ENCODE results near the gene PCSK4.
A peak's percentile ranks its signal among the peaks of the same experiment; 100 is the strongest.
"Not testable (repeated sequence)": the region's sequence is repeated elsewhere in the genome, so short reads cannot be mapped to it uniquely, and the experiment has no call there.

Gene PCSK4

DNA sequence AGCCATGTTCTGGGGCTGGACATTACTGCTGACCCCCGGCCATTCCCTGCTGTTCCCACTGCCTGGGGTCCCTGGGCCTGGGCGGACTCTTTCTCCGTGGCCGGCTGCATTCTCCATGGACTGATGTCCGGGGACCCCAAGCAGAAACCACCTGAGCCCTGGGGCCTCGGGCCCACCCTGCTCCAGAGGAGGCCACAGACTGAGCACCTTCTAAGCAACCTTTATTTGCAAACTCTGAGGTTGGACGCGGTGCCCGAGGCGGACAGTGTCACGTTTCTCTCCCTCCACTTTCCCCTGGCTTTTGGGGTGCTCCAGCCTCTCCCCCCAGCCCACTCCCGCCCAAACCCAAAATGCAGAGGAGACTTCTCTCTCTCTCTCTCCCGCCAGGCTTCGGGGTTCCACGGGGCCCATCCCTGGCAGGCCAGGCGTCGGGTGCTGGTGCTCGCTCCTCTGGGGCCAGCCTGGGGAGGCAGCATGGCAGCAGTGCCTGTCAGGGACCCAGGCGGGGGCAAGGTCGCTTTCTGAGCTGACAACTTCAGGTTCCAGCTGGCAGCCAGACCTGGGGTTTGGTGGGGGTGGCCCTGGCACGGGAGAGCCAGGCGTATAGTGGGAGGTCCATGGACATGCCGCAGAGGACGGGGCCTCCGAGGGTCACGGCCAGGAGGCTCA lies 8.8 kb downstream of the PCSK4 start:
- H3K27me3 Mint-ChIP-seq (ENCODE audit: low read depth), result peaks cover 15% of the 10 kb centered on the region

DNA sequence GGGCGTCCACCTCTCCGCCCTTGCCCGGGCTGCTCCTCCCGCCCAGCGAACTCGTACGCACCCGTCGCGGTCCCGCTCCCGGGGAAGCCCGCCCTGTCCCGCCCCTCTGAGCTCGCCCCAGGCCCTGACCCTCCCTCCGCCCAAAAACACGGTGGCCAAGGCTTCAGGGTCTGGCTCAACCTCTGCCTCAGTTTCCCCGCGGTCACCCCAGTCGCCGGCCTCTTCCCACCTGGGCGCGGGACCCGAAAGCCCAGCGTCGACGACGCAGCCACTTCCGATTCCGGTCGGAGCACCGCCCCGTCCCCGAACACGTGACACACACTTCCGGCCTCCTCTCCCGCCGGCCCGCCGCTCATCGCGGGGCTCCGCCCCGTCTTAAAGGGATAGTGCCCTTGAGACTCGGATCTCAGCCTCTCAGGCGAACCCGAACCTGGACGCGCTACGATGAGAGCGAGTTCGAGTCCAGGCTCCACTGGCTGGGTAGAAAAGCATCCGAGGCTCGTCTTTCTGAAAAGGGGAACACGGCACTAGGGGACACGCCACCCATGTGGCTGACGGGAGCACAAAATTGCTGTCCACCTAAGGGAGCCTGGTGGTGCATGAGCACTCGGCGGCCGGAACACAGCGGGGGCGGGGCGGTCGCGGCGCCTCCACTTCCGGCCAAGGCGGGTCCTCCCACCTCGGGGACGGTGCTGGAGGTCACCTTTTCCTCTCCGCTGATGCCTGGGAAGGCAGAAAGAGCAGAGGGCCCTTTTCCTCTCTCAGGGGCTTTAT lies 11.0 kb downstream of the PCSK4 start, which contains the start of gene C19orf25:
Gene C19orf25, minus strand, starts transcription at position 282 of the 774 bp plus-strand sequence. CDS start 312 bp downstream, outside the sequence.
- peak within 1 kb of the TSS; percentile 93 to 99 (median 98) for H3K4me3 Mint-ChIP-seq
- H3K27ac Mint-ChIP-seq, result peak within 1 kb of the TSS; percentile 91 to 95 (median 94)
- no peaks in the 10 kb centered on the region for H3K36me3 Mint-ChIP-seq (ENCODE audit: low read depth)
- no peaks in the 10 kb centered on the region for H3K9me3 Mint-ChIP-seq
- peaks cover 15% of the 10 kb centered on the region for H3K27me3 Mint-ChIP-seq (ENCODE audit: low read depth)
- H3K4me1 Mint-ChIP-seq, result peaks cover 6% of the 10 kb centered on the region
- TF ChIP-seq, protein P1, sequence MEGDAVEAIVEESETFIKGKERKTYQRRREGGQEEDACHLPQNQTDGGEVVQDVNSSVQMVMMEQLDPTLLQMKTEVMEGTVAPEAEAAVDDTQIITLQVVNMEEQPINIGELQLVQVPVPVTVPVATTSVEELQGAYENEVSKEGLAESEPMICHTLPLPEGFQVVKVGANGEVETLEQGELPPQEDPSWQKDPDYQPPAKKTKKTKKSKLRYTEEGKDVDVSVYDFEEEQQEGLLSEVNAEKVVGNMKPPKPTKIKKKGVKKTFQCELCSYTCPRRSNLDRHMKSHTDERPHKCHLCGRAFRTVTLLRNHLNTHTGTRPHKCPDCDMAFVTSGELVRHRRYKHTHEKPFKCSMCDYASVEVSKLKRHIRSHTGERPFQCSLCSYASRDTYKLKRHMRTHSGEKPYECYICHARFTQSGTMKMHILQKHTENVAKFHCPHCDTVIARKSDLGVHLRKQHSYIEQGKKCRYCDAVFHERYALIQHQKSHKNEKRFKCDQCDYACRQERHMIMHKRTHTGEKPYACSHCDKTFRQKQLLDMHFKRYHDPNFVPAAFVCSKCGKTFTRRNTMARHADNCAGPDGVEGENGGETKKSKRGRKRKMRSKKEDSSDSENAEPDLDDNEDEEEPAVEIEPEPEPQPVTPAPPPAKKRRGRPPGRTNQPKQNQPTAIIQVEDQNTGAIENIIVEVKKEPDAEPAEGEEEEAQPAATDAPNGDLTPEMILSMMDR (IDR thresholded peaks at IDR 0.05; ENCODE audit: unreplicated experiment in 3 of 3), result no peak

More for the DNA sequence above, 8.8 kb downstream of the PCSK4 start:
- Mint-ChIP-seq H3K36me3 (ENCODE audit: low read depth) (no peaks in the 10 kb centered on the region), H3K4me3 (peak overlapping the region in 1 of 3 experiments; percentile 49), H3K27ac (no peak overlapping the region), H3K9me3 (no peaks in the 10 kb centered on the region), H3K4me1 (peaks cover 6% of the 10 kb centered on the region)
- TF ChIP-seq, protein P1 (IDR thresholded peaks at IDR 0.05; ENCODE audit: unreplicated experiment in 3 of 3), result no peak

DNA sequence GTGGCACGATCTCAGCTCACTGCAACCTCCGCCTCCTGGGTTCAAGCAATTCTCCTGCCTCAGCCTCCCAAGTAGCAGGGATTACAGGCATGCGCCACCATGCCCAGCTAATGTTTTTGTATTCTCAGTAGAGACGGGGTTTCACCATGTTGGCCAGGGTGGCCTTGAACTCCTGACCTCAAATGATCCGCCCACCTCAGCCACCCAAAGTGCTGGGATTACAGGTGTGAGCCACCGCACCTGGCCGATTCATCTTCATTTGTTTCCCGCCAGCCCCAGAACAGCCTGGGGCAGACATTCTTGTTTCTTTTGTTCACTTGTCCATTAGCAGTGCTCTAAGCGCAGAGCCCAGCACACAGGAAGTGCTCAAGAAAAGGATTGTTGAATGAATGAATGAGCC lies 13.1 kb downstream of the PCSK4 start:
- Mint-ChIP-seq H3K4me3 (peak overlapping the region; percentile 56 to 77 (median 73)), H3K4me1 (peaks cover 11% of the 10 kb centered on the region), H3K27me3 (ENCODE audit: low read depth) (peaks cover 35% of the 10 kb centered on the region)
- not testable (repeated sequence) for H3K9me3 Mint-ChIP-seq; H3K27ac Mint-ChIP-seq; H3K36me3 Mint-ChIP-seq (ENCODE audit: low read depth)

DNA sequence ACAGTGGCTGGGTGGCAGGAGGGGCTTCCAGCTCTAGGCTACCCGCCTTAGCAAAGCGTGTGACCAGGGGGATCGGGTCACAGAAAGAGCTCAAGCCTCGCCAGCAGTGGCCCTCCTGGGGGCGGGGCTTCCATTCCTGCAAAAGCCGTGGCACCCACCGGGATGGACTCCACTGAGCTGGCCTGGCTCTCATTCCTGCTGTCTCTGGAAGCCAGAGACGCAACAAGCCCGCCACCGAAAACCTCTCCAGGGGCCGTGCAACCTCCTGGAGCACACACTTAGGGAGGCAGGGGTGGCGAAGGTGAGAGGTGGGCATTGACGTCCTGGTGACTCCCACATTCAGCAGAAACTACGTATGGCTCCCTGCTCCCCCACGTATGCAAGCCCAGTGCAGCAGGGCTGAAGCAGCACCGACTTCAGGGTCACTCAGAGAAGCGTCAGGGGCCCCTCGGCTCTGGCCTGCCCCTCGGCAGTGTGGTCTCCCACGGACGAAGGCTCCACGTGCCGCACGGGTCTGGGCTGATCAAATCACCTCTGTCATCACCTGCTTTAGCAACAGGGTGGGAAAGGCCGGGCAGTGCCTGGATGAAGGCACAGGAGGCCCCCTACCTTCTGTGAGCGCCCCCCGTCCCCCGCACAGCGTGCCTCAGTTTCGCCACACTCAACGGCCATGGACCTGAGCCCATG lies 14.3 kb downstream of the PCSK4 start:
- peaks cover 47% of the 10 kb centered on the region for H3K27me3 Mint-ChIP-seq (ENCODE audit: low read depth)
- H3K4me3 Mint-ChIP-seq, result peak overlapping the region in 1 of 3 experiments; percentile 19
- no peaks in the 10 kb centered on the region for H3K36me3 Mint-ChIP-seq (ENCODE audit: low read depth)
- H3K4me1 Mint-ChIP-seq, result peaks cover 11% of the 10 kb centered on the region
- H3K27ac Mint-ChIP-seq, result no peak overlapping the region
- no peaks in the 10 kb centered on the region for H3K9me3 Mint-ChIP-seq
- TF ChIP-seq, protein P1 (IDR thresholded peaks at IDR 0.05; ENCODE audit: unreplicated experiment in 3 of 3), result no peak

GRCh38 chr19:1474765-1475351 lies 15.3 kb downstream of the PCSK4 start:
- Mint-ChIP-seq H3K4me3 (no peak overlapping the region), H3K27ac (no peak overlapping the region), H3K36me3 (ENCODE audit: low read depth) (no peaks in the 10 kb centered on the region), H3K27me3 (ENCODE audit: low read depth) (peaks cover 57% of the 10 kb centered on the region), H3K9me3 (no peaks in the 10 kb centered on the region), H3K4me1 (peaks cover 11% of the 10 kb centered on the region)
- TF ChIP-seq, protein P1 (IDR thresholded peaks at IDR 0.05; ENCODE audit: unreplicated experiment in 3 of 3), result no peak
